Hematopoietic multipotent progenitor cell treated with erythropoietin and hydrocortisone succinate and interleukin-3 and kit ligand, for 17 days (in vitro differentiated cells): ENCODE results near the gene ZSWIM5.
"Not testable (repeated sequence)": the region's sequence is repeated elsewhere in the genome, so short reads cannot be mapped to it uniquely, and the experiment has no call there.

Source experiments
- DNase-seq: peaks from one replicate; pipeline ENCODE4 v3.0.0-alpha.2; 2015; ENCODE audit warnings: low spot score

Gene ZSWIM5

DNA sequence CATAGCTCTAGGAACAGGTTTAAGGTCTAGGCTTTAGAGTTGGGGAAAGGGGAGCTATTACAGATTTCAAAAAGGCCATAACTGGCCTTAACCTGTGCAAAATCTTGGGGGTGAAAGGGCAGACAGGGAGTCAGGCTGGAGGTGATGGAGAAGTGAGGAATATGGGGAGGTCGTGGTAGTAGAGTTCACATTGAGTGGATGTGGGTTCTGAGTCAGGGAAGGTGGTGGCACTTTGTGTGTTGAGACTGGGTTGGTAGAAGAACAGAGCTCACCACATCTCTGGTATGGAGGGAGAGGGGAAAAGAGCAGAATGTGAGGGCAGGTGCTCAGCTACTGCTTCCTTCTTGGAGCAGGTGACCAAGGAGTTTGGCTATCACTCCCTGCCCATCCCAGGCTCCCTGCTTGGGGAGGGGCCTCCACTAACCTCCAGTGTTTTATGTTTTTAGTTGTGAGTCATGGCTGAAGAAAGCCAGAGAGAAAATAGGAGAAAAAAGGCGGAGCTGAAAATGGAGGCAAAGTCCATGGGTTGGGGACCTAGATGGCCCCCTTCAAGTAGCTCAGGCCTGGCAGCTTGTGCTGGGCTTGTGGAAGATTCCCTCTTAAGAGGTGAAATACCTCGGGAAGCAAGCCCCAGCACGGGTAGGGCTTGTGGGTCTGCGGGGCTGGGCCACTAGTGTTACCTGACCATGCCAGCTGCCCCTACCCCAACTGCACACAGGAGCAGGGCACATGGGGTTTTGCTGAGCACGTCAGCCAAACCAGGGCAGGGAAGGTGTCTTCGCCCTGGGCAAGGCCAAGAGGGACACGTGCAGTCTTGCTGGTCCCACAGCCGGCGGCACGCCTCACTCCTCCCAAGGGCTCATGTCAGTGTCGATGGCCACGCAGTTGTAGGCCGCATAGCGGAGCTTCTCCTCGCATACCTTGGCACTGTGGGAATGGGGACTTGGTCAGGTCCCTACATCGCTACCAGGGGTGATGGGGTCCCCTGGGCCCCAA lies 203.5 kb downstream of the ZSWIM5 start:
- no peak for DNase-seq

DNA sequence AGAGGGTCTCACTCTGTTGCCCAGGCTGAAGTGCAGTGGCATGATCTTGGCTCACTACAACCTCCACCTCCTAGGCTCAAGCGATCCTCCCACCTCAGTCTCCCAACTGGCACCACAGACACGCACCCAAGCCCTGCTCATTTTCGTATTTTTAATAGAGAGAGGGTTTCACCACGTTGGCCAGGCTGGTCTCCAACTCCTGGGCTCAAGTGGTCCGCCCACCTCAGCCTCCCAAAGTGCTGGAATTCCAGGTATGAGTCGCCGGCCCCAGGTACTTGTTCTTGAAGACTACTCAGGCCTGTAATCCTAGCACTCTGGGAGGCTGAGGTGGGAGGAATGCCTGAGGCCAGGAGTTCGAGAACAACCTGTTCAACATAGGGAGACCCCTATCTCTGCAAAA lies 204.8 kb downstream of the ZSWIM5 start:
- DNase-seq, result not testable (repeated sequence)

DNA sequence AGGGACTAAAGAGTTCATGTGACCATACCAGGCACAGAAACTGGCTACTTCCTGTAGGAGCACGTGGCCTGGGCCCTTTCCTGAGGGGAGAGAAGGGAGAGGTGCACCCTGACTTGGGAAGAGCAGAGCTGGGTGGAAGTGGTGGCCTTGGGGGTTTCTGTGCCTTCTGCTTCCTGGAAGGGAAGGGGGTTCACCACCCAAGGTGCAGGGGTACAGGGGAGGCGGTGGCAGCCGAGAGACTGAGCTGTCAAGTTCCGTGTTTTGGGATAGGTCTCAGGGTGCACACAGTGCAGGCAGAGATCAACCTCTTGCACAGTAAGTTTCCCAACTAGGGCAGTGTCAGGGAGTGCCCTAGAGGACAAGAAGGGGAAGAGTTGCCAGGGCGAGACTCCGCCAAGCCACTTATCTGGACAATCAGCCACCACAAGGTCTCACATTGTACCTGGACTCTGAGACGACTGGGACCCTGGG lies 205.4 kb downstream of the ZSWIM5 start:
- no peak for DNase-seq

DNA sequence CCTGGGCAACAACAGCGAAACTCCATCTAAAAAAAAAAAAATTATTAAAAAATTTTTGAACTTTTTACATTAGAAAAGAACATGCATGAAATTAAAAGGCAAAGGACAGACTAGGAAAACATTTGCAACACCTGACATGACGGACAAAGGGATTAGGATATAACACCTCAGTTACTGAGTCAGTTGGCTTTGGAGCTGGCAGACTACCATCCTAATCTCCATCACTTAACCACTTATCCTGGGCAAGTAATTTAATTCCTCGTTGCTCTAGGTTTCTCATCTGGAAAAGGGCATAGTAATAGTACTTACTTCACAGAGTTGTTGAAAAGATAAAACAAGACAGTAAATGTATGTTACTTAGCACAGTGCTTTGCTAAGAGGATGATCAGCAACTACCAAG lies 207.2 kb downstream of the ZSWIM5 start:
- DNase-seq, result no peak

DNA sequence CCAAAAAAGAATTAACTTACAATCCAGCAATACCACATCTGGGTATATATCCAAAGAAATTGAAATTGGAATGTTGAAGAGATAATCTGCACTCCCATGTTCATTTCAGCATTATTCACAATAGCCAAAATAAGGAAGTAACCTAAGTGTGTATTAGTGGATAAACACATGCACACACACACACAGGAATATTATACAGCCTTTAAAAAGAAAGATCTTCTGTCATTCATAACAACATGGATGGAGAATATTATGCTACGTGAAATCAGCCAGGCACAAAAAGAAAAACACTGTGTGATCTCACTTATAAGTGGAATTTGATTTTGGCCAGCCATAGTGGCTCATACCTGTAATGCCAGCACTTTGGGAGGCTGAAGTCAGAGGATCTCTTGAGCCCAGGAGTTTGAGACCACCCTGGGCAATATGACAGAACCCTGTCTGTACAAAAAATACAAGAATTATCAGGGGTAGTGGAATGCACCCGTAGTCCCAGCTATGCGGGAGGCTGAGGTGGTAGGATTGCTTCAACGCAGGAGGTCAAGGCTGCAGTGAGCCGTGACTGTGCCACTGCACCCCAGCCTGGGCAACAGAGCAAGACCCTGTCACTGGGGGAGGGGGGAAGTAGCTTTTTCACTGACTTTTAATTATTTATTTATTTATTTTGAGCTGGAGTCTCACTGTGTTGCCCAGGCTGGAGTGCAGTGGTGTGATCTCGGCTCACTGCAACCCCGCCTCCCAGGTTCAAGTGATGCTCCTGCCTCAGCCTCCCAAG lies 210.8 kb downstream of the ZSWIM5 start:
- no peak for DNase-seq

DNA sequence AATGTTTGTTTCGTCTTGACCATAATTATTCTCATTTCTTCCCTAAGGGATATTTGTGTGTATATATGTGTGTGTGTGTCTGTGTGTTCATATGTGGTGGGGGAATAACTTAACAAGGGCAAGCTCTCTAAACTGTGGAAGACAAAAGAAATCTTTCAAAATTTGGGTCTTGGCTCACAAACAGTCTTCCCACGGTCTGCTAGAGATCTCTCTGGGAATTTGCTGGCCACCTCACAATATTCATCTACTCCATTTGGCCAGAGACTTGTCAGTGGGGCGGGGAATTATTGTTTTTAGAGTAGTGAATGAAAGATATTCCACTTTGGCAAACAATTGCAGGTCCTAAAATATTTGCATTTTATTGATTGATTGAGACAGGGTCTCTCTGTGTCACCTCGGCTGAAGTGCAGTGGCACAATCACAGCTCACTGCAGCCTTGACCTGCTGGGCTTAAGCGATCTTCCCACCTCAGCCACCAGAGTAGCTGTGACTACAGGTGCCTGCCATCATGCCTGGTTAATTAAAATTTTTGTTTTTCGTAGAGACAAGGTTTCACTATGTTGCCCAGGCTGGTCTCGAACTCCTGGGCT lies 212.0 kb downstream of the ZSWIM5 start:
- no peak for DNase-seq

DNA sequence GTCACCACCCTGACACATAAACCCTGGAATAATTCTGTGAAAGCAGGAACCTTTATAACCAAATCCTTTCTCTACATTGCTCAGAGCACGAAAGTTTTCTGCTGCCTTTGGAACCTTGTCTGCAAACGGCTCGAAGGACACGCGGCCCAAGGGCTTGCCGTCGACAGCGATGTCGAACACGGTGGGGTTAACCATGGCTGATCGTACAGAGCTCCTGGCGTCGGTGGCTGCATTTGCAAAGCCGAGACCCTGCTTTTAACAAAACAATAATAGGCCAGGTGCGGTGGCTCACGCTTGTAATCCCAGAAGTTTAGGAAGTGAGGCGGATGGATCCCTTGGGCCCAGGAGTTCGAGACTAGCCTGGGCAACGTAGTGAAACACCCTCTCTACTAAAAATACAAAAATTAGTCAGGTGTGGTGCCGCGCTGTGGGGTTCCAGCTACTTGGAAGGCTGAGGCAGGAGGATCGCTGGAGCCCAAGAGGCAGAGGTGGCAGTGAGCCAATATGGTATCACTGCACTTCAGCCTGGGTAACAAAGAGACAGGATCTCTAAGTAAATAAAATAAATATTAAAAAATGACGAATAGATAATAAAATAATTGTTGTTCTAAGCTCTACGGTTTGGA lies 217.8 kb downstream of the ZSWIM5 start:
- DNase-seq, result no peak

DNA sequence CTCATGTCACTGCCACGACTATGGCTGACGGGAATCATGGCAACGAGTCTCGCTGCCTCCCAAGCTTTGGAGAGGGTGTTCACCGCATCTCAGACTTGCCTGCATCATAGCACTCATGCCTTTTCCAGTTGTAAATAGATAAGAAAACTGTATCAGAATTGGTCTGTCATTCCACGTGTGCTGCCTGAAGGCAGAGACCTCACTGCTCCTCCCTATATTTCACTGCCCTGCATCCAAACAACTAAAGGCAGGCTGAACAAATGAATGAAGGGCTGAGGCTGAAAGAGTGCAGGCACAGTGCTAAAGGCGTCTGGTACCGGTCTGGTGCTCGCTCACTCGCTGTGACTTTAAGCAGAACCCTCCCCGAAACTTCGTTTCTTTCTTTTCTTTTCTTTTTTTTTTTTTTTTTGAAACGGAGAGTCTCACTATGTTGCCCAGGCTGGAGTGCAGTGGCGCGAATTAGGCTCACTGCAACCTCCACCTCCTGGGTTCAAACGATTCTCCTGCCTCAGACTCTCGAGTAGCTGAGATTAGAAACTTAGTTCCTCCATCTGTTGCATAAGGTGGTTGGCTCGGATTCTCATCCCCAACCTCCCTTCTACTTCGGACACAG lies 220.6 kb downstream of the ZSWIM5 start:
- DNase-seq, result peak; percentile 40

DNA sequence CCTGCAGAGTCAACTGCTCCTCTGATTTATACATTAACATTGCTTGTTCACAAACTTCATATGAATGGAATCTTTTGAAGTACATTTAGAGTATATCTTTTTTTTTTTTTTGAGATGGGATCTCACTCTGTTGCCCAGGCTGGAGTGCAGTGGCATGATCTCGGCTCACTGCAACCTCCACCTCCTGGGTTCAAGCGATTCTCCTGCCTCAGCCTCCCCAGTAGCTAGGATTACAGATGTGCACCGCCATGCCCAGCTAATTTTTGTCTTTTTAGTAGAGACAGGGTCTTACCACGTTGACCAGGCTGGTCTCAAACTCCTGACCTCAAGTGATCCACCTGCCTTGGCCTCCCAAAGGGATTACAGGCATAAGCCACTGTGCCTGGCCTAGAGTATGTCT lies 229.0 kb downstream of the ZSWIM5 start:
- not testable (repeated sequence) for DNase-seq

DNA sequence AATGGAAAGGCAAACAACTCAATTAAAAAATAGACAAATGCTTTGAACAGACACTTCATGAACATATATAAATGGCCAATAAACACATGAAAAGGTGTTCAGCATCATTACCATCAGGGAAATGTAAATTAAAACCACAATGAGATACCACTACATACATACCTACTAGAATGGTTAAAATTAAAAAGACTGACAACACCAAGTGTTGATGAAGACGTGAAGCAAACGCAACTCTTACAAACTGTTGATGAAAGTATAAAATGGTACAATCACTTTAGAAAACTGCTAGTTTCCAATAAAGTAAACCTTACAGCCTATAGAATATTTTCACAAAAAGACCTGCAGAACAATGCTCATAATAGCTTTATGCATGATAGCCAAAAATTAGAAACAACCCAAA lies 230.2 kb downstream of the ZSWIM5 start:
- no peak for DNase-seq

DNA sequence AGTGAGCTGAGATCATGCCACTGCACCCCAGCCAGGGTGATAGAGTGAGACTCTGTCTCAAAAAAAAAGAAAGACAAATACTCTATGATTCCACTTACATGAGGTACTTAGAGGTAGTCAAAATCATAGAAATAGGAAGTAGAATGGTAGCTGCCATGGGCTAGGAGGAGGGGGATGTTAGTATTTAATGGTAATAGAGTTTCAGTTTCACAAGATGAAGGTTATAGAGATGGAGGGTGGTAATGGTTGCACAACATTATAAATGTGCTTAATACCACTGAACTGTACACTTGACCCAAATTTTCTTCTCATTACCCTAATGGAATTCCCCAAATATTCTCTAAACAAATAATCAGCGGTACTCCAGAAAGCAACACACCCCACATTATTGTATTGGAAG lies 232.8 kb downstream of the ZSWIM5 start:
- DNase-seq, result no peak

DNA sequence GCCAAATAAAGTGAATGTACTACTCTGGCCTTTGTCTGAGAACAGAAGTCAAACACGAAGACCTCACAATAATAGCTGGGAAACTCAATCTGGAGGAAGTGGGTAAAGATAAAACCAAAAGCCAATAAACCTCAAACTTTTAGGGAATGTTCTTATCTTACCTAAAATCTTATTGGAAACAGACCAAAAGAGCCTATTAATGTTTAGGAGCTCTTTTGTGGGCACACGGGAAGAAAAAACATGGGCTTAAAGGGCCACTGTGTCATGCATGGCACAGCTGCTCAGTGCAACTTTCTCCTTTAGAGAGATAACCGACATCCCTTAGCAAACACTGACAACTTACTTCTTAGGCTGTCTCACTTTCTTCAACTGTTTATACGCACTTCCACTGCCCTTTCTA lies 236.1 kb downstream of the ZSWIM5 start:
- DNase-seq, result no peak
